Amygdala (tissue), 56 donors: Measurements from ENCODE around the gene SUCLG2.
A peak's percentile ranks its signal among the peaks of the same experiment; 100 is the strongest.

Experiments used
- DNase-seq, 56 donors: peaks; one replicate each; lab custom pipeline; 2025; lab: John Stamatoyannopoulos, UW

Gene SUCLG2

GRCh38 chr3:67654099-67654843 lies at the start of gene SUCLG2:
SUCLG2 (minus strand) TSS chr3:67654612; CDS start chr3:67654586, 26 bp downstream.
- DNase-seq = peak in 54 of 56 donors; percentile 2 to 85 (median 68)

- no peak for DNase-seq
Measured at GRCh38 chr3:67700596-67700995, 46.2 kb upstream of the SUCLG2 start.

- no peak for DNase-seq
Measured at GRCh38 chr3:67699882-67700281, 45.5 kb upstream of the SUCLG2 start.

GRCh38 chr3:67692621-67693020 lies 38.2 kb upstream of the SUCLG2 start:
- no peak for DNase-seq

- DNase-seq = no peak
Measured at GRCh38 chr3:67691926-67692325, 37.5 kb upstream of the SUCLG2 start.

- DNase-seq = no peak
Measured at GRCh38 chr3:67691207-67691606, 36.8 kb upstream of the SUCLG2 start.

GRCh38 chr3:67689806-67690205 lies 35.4 kb upstream of the SUCLG2 start:
- DNase-seq = no peak

- no peak for DNase-seq
Measured at GRCh38 chr3:67688231-67688630, 33.8 kb upstream of the SUCLG2 start.

- DNase-seq = no peak
Measured at GRCh38 chr3:67686069-67686468, 31.7 kb upstream of the SUCLG2 start.

- no peak for DNase-seq
Measured at GRCh38 chr3:67685499-67685898, 31.1 kb upstream of the SUCLG2 start.

- no peak for DNase-seq
Measured at GRCh38 chr3:67684211-67684610, 29.8 kb upstream of the SUCLG2 start.

- no peak for DNase-seq
Measured at GRCh38 chr3:67683522-67683921, 29.1 kb upstream of the SUCLG2 start.

- DNase-seq = no peak
Measured at GRCh38 chr3:67678665-67679064, 24.3 kb upstream of the SUCLG2 start.

GRCh38 chr3:67674055-67674454 lies 19.6 kb upstream of the SUCLG2 start:
- DNase-seq = no peak

- no peak for DNase-seq
Measured at GRCh38 chr3:67662733-67663132, 8.3 kb upstream of the SUCLG2 start.

GRCh38 chr3:67661089-67661488 lies 6.7 kb upstream of the SUCLG2 start:
- no peak for DNase-seq

GRCh38 chr3:67657192-67657591 lies 2.8 kb upstream of the SUCLG2 start:
- no peak for DNase-seq

- DNase-seq = no peak
Measured at GRCh38 chr3:67656614-67657013, 2.2 kb upstream of the SUCLG2 start.

GRCh38 chr3:67655364-67656121 lies 1.1 kb upstream of the SUCLG2 start:
- DNase-seq = peak in 4 of 56 donors; percentile 0 to 30 (median 13)

- peak in 2 of 56 donors; percentile 40 to 61 for DNase-seq
Measured at GRCh38 chr3:67654844-67655177, 399 bp upstream of the SUCLG2 start.

- DNase-seq = peak in 1 of 56 donors; percentile 3
Measured at GRCh38 chr3:67653425-67654098, 850 bp downstream of the SUCLG2 start.
